ENCODE data around the gene NEMF.

GRCh38 chr14:49769581-49770211 lies 82.9 kb downstream of the NEMF start:
- TF ChIP-seq, protein P1, sequence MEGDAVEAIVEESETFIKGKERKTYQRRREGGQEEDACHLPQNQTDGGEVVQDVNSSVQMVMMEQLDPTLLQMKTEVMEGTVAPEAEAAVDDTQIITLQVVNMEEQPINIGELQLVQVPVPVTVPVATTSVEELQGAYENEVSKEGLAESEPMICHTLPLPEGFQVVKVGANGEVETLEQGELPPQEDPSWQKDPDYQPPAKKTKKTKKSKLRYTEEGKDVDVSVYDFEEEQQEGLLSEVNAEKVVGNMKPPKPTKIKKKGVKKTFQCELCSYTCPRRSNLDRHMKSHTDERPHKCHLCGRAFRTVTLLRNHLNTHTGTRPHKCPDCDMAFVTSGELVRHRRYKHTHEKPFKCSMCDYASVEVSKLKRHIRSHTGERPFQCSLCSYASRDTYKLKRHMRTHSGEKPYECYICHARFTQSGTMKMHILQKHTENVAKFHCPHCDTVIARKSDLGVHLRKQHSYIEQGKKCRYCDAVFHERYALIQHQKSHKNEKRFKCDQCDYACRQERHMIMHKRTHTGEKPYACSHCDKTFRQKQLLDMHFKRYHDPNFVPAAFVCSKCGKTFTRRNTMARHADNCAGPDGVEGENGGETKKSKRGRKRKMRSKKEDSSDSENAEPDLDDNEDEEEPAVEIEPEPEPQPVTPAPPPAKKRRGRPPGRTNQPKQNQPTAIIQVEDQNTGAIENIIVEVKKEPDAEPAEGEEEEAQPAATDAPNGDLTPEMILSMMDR (IDR thresholded peaks at IDR 0.05), result no peak
- TF ChIP-seq POLR2A (IDR thresholded peaks at IDR 0.05), result no peak

Measured in right lobe of liver (tissue), 4 donors.